ENCODE results near the gene RPS19BP1. TPM values are rescaled to one million over a fixed set of nuclear protein-coding genes. Genes with fewer than 3 reads are reported as not detected.

Gene RPS19BP1
- polyA plus RNA-seq, 1 of the 3 experiments (the other 2 are of a cell fraction), result 97.2 TPM

DNA sequence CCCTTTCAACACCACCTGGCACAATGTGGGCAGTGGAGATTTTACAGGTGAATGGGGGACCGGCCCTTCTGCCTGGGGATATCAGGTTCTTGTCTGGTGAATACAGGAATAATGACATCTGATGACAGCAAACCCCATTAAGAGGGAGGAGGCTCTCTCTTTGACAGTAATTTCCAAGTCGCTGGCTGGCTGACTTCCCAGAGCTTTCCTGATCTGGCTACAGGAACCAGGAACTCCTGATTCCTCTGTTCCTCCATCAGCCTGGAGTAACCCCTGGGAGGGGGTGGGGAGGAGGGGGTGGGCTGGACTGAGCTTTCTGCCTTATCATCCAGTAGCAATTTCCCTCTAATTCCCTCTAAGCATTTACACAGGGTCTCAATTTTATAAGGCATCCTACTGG lies 34.2 kb downstream of the RPS19BP1 start:
- CTCF ChIA-PET, result interaction anchor here (1.0 to 3.9 kb wide), 4 partner anchors 9 to 32 kb away, joined by 3 to 36 read pairs (median 4); partner anchors contain the start of gene RPS19BP1
- peaks cover 0 to 23% of the 10 kb centered on the region in 2 experiments; a peak in 2 of 4 replicates for H3K4me1 ChIP-seq (ENCODE audit: control insufficient read depth in 1 of 2, insufficient read depth in 2 of 2, low read depth in 1 of 2, low read length in 1 of 2)
- no peak overlapping the region for H2AFZ ChIP-seq (ENCODE audit: low read depth)
- no peak overlapping the region for H3K4me3 ChIP-seq (ENCODE audit: low read depth in 2 of 2, low read length in 1 of 2)
- no peak overlapping the region for H3K4me2 ChIP-seq
- POLR2A ChIA-PET, result interaction anchor here (0.6 to 2.3 kb wide), 3 partner anchors 14 to 25 kb away, joined by 4 to 12 read pairs (median 4); partner anchors contain the start of gene ATF4
- H3K9ac ChIP-seq, result no peak overlapping the region
- H3K27ac ChIP-seq (ENCODE audit: low read depth in 2 of 2, low read length in 1 of 2), result peak overlapping the region in 1 of 2 experiments; percentile 74; a peak in 2 of 4 replicates
- H3F3A ChIP-seq (replicated peaks; ENCODE audit: insufficient read depth), result no peaks in the 10 kb centered on the region
- 0% methylated on average over 1 of the region's 2 CpGs for WGBS (ENCODE audit: low lambda C conversion rate)
- H3K27me3 ChIP-seq (ENCODE audit: insufficient read depth), result no peaks in the 10 kb centered on the region
- TF ChIP-seq, protein P1, sequence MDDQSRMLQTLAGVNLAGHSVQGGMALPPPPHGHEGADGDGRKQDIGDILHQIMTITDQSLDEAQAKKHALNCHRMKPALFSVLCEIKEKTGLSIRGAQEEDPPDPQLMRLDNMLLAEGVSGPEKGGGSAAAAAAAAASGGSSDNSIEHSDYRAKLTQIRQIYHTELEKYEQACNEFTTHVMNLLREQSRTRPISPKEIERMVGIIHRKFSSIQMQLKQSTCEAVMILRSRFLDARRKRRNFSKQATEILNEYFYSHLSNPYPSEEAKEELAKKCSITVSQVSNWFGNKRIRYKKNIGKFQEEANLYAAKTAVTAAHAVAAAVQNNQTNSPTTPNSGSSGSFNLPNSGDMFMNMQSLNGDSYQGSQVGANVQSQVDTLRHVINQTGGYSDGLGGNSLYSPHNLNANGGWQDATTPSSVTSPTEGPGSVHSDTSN (IDR thresholded peaks at IDR 0.05), result no peak
- TF ChIP-seq, protein P2, sequence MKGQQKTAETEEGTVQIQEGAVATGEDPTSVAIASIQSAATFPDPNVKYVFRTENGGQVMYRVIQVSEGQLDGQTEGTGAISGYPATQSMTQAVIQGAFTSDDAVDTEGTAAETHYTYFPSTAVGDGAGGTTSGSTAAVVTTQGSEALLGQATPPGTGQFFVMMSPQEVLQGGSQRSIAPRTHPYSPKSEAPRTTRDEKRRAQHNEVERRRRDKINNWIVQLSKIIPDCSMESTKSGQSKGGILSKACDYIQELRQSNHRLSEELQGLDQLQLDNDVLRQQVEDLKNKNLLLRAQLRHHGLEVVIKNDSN (IDR thresholded peaks at IDR 0.05; ENCODE audit: borderline replicate concordance, low read depth), result no peak
- TF ChIP-seq, protein P3, sequence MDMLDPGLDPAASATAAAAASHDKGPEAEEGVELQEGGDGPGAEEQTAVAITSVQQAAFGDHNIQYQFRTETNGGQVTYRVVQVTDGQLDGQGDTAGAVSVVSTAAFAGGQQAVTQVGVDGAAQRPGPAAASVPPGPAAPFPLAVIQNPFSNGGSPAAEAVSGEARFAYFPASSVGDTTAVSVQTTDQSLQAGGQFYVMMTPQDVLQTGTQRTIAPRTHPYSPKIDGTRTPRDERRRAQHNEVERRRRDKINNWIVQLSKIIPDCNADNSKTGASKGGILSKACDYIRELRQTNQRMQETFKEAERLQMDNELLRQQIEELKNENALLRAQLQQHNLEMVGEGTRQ (IDR thresholded peaks at IDR 0.05; ENCODE audit: borderline replicate concordance, low read depth, low read length), result no peak
- TF ChIP-seq EZH2phosphoT487 (IDR thresholded peaks at IDR 0.05; ENCODE audit: borderline replicate concordance, low read depth), result no peak
- H3K36me3 ChIP-seq (replicated peaks in 1 of 2; ENCODE audit: control insufficient read depth in 1 of 2, insufficient read depth in 2 of 2, low read length in 1 of 2), result no peaks in the 10 kb centered on the region
- peaks cover 10% of the 10 kb centered on the region for H3K79me2 ChIP-seq (ENCODE audit: insufficient read depth)
- H3K9me3 ChIP-seq, result no peaks in the 10 kb centered on the region
- no peaks in the 10 kb centered on the region for H3K9me2 ChIP-seq
- no peak for DNase-seq
- no peaks in the 10 kb centered on the region for H4K20me1 ChIP-seq (ENCODE audit: insufficient read depth)

DNA sequence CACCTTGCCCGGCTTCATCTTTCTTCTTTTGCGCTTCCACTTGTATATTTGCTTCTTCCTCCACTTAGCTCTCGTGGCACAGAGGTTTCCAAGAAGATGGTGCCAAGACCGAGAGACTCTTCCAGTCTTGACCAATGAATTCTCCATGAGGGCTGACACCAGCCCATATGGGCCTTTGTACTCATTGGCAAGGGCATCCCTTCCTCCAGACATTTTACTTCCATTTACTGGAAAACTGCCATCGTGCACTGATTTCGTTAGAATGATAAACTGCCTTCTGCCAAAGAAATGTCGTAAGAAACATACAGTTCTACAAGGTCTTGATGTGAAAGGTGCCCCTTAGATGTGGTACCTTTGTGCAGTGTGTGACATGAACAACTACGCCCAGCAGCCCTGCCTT lies 35.1 kb downstream of the RPS19BP1 start:
- CTCF ChIA-PET, result interaction anchor here (0.6 to 3.9 kb wide), 9 partner anchors 10 to 851 kb away, joined by 3 to 36 read pairs (median 4); partner anchors contain the start of gene RPS19BP1
- no peak overlapping the region for H3K9ac ChIP-seq
- POLR2A ChIA-PET, result interaction anchor here (0.6 to 2.3 kb wide), 2 partner anchors 20 to 22 kb away, joined by 3 to 12 read pairs; partner anchors contain the start of gene ATF4

More for the DNA sequence above, 35.1 kb downstream of the RPS19BP1 start:
- Histone ChIP-seq H4K20me1 (ENCODE audit: insufficient read depth) (no peaks in the 10 kb centered on the region), H3K36me3 (replicated peaks in 1 of 2; ENCODE audit: control insufficient read depth in 1 of 2, insufficient read depth in 2 of 2, low read length in 1 of 2) (no peaks in the 10 kb centered on the region), H2AFZ (ENCODE audit: low read depth) (no peak overlapping the region), H3K4me1 (ENCODE audit: control insufficient read depth in 1 of 2, insufficient read depth in 2 of 2, low read depth in 1 of 2, low read length in 1 of 2) (peaks cover 0 to 23% of the 10 kb centered on the region in 2 experiments; a peak in 2 of 4 replicates), H3F3A (replicated peaks; ENCODE audit: insufficient read depth) (no peaks in the 10 kb centered on the region), H3K4me2 (no peak overlapping the region), H3K27ac (ENCODE audit: low read depth in 2 of 2, low read length in 1 of 2) (no peak overlapping the region; a peak in 1 of 4 replicates), H3K9me2 (no peaks in the 10 kb centered on the region), H3K4me3 (ENCODE audit: low read depth in 2 of 2, low read length in 1 of 2) (no peak overlapping the region), H3K9me3 (no peaks in the 10 kb centered on the region), H3K27me3 (ENCODE audit: insufficient read depth) (no peaks in the 10 kb centered on the region), H3K79me2 (ENCODE audit: insufficient read depth) (peaks cover under 1% of the 10 kb centered on the region; the same call in 1 of the 2 replicates)
- TF ChIP-seq FOXJ3 (CRISPR knock-in tag; IDR thresholded peaks at IDR 0.05) (no peak), RFX5 (IDR thresholded peaks at IDR 0.05; ENCODE audit: low read length) (no peak), FOSL2 (IDR thresholded peaks at IDR 0.05; ENCODE audit: borderline replicate concordance, low read depth) (no peak), SIN3A (IDR thresholded peaks at IDR 0.05; ENCODE audit: borderline replicate concordance, low read depth, low read length) (no peak), POLR2AphosphoS5 (IDR thresholded peaks at IDR 0.05; ENCODE audit: low read depth, low read length) (no peak), TCF12 (IDR thresholded peaks at IDR 0.05) (no peak), EZH2phosphoT487 (IDR thresholded peaks at IDR 0.05; ENCODE audit: borderline replicate concordance, low read depth) (no peak)
- TF ChIP-seq, protein P1 (IDR thresholded peaks at IDR 0.05), result no peak
- TF ChIP-seq, protein P4, sequence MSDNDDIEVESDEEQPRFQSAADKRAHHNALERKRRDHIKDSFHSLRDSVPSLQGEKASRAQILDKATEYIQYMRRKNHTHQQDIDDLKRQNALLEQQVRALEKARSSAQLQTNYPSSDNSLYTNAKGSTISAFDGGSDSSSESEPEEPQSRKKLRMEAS (IDR thresholded peaks at IDR 0.05; ENCODE audit: low read depth), result no peak
- TF ChIP-seq, protein P5, sequence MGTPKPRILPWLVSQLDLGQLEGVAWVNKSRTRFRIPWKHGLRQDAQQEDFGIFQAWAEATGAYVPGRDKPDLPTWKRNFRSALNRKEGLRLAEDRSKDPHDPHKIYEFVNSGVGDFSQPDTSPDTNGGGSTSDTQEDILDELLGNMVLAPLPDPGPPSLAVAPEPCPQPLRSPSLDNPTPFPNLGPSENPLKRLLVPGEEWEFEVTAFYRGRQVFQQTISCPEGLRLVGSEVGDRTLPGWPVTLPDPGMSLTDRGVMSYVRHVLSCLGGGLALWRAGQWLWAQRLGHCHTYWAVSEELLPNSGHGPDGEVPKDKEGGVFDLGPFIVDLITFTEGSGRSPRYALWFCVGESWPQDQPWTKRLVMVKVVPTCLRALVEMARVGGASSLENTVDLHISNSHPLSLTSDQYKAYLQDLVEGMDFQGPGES (IDR thresholded peaks at IDR 0.05; ENCODE audit: low read depth, low read length), result no peak
- WGBS (ENCODE audit: low lambda C conversion rate), result 89% methylated on average over 8 of the region's 8 CpGs
- no peak for DNase-seq

Measured in SK-N-SH (cell line).